Measurements from ENCODE around the gene PDLIM1. TPM values are rescaled to one million over a fixed set of nuclear protein-coding genes. Genes with fewer than 3 reads are reported as not detected.

PDLIM1 gene
- total RNA-seq, 1 experiment from 2014 or later: 115 TPM

DNA sequence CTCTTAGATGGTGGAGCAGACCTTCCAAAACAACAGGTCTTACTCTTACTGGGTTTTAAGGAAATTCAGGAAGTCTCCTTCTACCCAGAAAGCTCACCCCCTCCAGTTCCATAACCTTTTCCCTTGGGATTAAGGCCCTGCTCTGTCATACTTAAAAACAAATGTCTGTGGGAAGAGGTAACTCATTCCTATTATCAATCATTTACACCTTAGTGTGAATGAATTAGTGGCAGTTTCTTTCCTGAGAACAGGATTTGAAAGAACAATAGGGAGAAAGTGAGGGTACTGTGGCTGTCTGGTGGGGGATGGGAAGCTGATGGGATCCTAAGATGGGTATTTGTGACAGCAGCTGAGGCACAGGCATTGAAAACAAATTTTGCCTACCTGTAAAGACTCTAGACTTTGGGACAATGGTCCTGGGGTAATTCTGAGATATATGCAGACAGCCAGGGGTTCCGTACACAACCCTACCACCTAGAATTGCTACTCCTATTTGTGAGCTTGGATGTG lies 22.2 kb upstream of the PDLIM1 start:
- peaks cover 30% of the 10 kb centered on the region for H3K27me3 Mint-ChIP-seq (ENCODE audit: low read depth)
- H3K27me3 ChIP-seq (ENCODE audit: insufficient read depth, low read length): no peaks in the 10 kb centered on the region
- no peak overlapping the region for H4K8ac ChIP-seq (replicated peaks; ENCODE audit: insufficient read length, low read depth, low read length)
- no peak overlapping the region for H3K4me2 ChIP-seq (ENCODE audit: insufficient read depth, insufficient read length, low read length)
- H3K4me3 Mint-ChIP-seq: no peak overlapping the region
- H2BK20ac ChIP-seq (ENCODE audit: low read depth, low read length, poor library complexity, severe bottlenecking): no peak overlapping the region
- no peaks in the 10 kb centered on the region for H3K9me3 ChIP-seq (ENCODE audit: control insufficient read depth, low read depth, low read length)
- H3K27ac ChIP-seq (ENCODE audit: insufficient read length, low read depth, low read length): no peak overlapping the region
- TF ChIP-seq, protein P1, sequence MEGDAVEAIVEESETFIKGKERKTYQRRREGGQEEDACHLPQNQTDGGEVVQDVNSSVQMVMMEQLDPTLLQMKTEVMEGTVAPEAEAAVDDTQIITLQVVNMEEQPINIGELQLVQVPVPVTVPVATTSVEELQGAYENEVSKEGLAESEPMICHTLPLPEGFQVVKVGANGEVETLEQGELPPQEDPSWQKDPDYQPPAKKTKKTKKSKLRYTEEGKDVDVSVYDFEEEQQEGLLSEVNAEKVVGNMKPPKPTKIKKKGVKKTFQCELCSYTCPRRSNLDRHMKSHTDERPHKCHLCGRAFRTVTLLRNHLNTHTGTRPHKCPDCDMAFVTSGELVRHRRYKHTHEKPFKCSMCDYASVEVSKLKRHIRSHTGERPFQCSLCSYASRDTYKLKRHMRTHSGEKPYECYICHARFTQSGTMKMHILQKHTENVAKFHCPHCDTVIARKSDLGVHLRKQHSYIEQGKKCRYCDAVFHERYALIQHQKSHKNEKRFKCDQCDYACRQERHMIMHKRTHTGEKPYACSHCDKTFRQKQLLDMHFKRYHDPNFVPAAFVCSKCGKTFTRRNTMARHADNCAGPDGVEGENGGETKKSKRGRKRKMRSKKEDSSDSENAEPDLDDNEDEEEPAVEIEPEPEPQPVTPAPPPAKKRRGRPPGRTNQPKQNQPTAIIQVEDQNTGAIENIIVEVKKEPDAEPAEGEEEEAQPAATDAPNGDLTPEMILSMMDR (conservative IDR thresholded peaks at IDR 0.05): no peak
- no peak overlapping the region for H2AFZ ChIP-seq (ENCODE audit: low read length)
- no peak overlapping the region for H4K91ac ChIP-seq (ENCODE audit: insufficient read length, low read depth, low read length)
- no peaks in the 10 kb centered on the region for H3K9me3 Mint-ChIP-seq
- H2BK15ac ChIP-seq (ENCODE audit: low read depth, low read length): no peak overlapping the region
- H3K9ac ChIP-seq (ENCODE audit: extremely low read depth, insufficient read length, low read length): no peak overlapping the region
- no peaks in the 10 kb centered on the region for H3K23me2 ChIP-seq (ENCODE audit: insufficient read length, low read depth, low read length, poor library complexity, severe bottlenecking)
- no peak overlapping the region for H2AK5ac ChIP-seq (ENCODE audit: insufficient read length, low read length)
- no peak overlapping the region for H2BK5ac ChIP-seq (ENCODE audit: insufficient read length, low read length)
- H3K4me1 ChIP-seq (ENCODE audit: insufficient read depth, low read length): peaks cover 19% of the 10 kb centered on the region
- DNase-seq: no peak
- H4K20me1 ChIP-seq (ENCODE audit: control insufficient read depth, insufficient read depth, insufficient read length): no peaks in the 10 kb centered on the region
- H3K56ac ChIP-seq (ENCODE audit: insufficient read length, low read depth, low read length): no peak overlapping the region
- H2BK12ac ChIP-seq (ENCODE audit: insufficient read length, low read depth, low read length): no peak overlapping the region
- peaks cover 0 to 5% (median 4%) of the 10 kb centered on the region in 3 experiments; a peak in 3 of 7 replicates for H3K36me3 Mint-ChIP-seq (ENCODE audit: insufficient read depth in 1 of 3, low read depth in 3 of 3)
- no peak overlapping the region for H3K23ac ChIP-seq (ENCODE audit: insufficient read length, low read depth, low read length)
- no peak overlapping the region for H3K27ac Mint-ChIP-seq
- H3K18ac ChIP-seq (ENCODE audit: insufficient read length, low read depth, low read length): no peak overlapping the region
- WGBS (ENCODE audit: extremely low coverage, insufficient read length, low lambda C conversion rate): no CpG with 5 or more reads among the region's 1 CpG
- no peaks in the 10 kb centered on the region for H3K79me2 ChIP-seq (ENCODE audit: insufficient read depth, low read length)
- H3K14ac ChIP-seq (ENCODE audit: insufficient read depth, low read length): no peak overlapping the region
- peaks cover 54 to 60% of the 10 kb centered on the region in 2 experiments for H3K4me1 Mint-ChIP-seq
- H3K4ac ChIP-seq (ENCODE audit: low read depth, low read length): no peak overlapping the region
- no peaks in the 10 kb centered on the region for H3K79me1 ChIP-seq (ENCODE audit: insufficient read depth, low read depth, low read length, poor library complexity, severe bottlenecking)
- H3T11ph ChIP-seq (ENCODE audit: low read length): no peak overlapping the region
- no peak overlapping the region for H4K5ac ChIP-seq (ENCODE audit: insufficient read length, low read depth, low read length)
- H2BK120ac ChIP-seq (ENCODE audit: low read depth, low read length, poor library complexity, severe bottlenecking): no peak overlapping the region
